ENCODE data around the gene NISCH.

The NISCH gene

DNA sequence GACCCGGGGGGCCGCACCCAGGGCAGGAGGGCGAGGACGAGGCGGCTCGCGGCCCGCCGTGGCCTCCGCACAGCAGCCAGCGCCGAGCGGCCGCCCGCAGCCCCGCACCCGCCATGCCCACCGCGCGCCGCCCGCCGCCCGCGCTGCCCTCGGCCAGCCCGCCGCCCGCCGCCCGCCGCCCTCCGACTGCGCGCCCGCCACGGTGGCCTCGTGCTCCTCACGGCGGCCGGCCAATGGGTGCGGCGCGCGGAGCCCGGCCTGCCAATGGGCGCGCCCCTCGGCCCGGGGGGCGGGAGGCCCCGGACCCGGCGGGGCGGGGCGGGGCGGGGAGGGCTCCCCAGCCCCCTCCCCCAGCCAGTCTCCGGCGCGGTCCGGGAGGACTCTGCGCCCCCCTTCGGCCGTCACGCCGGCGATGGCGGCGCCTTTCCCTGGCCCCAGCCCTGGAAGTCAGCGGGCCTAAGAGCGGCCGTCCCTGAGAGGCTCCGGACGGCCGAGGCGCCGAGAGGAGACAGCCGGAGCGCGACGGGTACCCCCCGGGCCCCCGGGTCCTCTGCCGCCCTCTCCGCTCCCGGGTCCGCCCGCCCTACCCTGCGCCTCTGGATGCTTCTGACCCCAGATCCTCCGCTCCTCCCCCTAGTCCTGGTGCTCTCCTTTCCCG, 78.3 kb downstream of the NISCH start, which contains the start of gene NT5DC2:
NT5DC2 (minus strand) TSS at position 235 of the 658 bp plus-strand sequence; CDS start at position 115, 120 bp downstream.
- peak; percentile 97 for DNase-seq (ENCODE audit: low spot score)
- TF ChIP-seq CTCF (IDR thresholded peaks at IDR 0.05; ENCODE audit: extremely low read depth, insufficient read depth, missing control alignments), result peak; percentile 39
- in situ Hi-C loops (cut with MboI; ENCODE audit: low pct_unique_long_range_greater_than_20kb, low sequenced_read_pairs, unreplicated experiment), result no loop called here

GRCh38 chr3:52534281-52535183, 79.1 kb downstream of the NISCH start:
- in situ Hi-C loops (cut with MboI; ENCODE audit: low pct_unique_long_range_greater_than_20kb, low sequenced_read_pairs, unreplicated experiment), result no loop called here
- no peak for TF ChIP-seq CTCF (IDR thresholded peaks at IDR 0.05; ENCODE audit: extremely low read depth, insufficient read depth, missing control alignments)
- peak; percentile 31 for DNase-seq (ENCODE audit: low spot score)

- peak; percentile 20 for DNase-seq (ENCODE audit: low spot score)
- in situ Hi-C loops (cut with MboI; ENCODE audit: low pct_unique_long_range_greater_than_20kb, low sequenced_read_pairs, unreplicated experiment), result no loop called here
- TF ChIP-seq CTCF (IDR thresholded peaks at IDR 0.05; ENCODE audit: extremely low read depth, insufficient read depth, missing control alignments), result no peak
Measured at GRCh38 chr3:52535411-52536111, 80.2 kb downstream of the NISCH start.

GRCh38 chr3:52536112-52536368, 80.6 kb downstream of the NISCH start:
- in situ Hi-C loops (cut with MboI; ENCODE audit: low pct_unique_long_range_greater_than_20kb, low sequenced_read_pairs, unreplicated experiment), result no loop called here
- TF ChIP-seq CTCF (IDR thresholded peaks at IDR 0.05; ENCODE audit: extremely low read depth, insufficient read depth, missing control alignments), result no peak
- no peak for DNase-seq (ENCODE audit: low spot score)

- in situ Hi-C loops (cut with MboI; ENCODE audit: low pct_unique_long_range_greater_than_20kb, low sequenced_read_pairs, unreplicated experiment), result no loop called here
- TF ChIP-seq CTCF (IDR thresholded peaks at IDR 0.05; ENCODE audit: extremely low read depth, insufficient read depth, missing control alignments), result peak; percentile 14
- peak; percentile 98 for DNase-seq (ENCODE audit: low spot score)
Measured at GRCh38 chr3:52536369-52537164, 81.2 kb downstream of the NISCH start, which contains the start of gene UQCC5. Gene UQCC5, plus strand, starts transcription at chr3:52536605. Its CDS starts 151 bp downstream, at chr3:52536756.

DNA sequence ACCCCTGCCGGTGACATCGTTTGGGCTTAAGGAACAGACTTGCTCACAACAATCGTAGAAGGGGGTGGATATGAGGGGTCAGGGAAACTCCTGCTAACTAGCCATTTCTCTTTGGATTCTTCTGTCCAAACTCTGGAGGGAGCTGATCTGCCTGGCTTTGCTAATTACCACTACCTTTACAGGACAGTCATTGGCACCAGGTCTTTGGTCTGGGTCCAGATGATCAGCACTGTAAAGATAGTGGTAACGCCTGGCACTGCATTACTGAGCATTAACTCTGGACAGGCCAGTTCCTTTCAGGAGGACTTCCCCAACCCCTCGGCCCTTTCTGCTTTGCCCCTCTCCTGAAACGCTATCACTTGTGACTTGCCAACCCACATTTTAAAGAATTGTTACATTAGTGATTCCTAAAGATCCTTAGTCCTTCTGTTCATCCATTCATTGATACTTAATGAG, 81.8 kb downstream of the NISCH start:
- no peak for DNase-seq (ENCODE audit: low spot score)
- no peak for TF ChIP-seq CTCF (IDR thresholded peaks at IDR 0.05; ENCODE audit: extremely low read depth, insufficient read depth, missing control alignments)
- in situ Hi-C loops (cut with MboI; ENCODE audit: low pct_unique_long_range_greater_than_20kb, low sequenced_read_pairs, unreplicated experiment), result no loop called here

Measured in GM13977 (cell line).